Suprapubic skin (tissue), 4 donors: Measurements from ENCODE around the gene FLT1. TPM values are rescaled to one million over a fixed set of nuclear protein-coding genes. Genes with fewer than 3 reads are reported as not detected.

Source experiments
- DNase-seq, 2 donors: peaks; one replicate each; pipeline ENCODE4 v3.0.0-alpha.2; 2019; ENCODE audit warnings: low spot score in 2 of 2
- H3K27ac ChIP-seq: fragments of 200-600 bp; sonication (generic); one replicate; pipeline ENCODE4 v1.5.1; 2019
- H3K27me3 ChIP-seq: fragments of 200-600 bp; sonication (generic); one replicate; pipeline ENCODE4 v1.5.1; 2019
- H3K36me3 ChIP-seq: fragments of 200-600 bp; sonication (generic); one replicate; pipeline ENCODE4 v1.5.1; 2019
- H3K4me1 ChIP-seq: fragments of 200-600 bp; sonication (generic); one replicate; pipeline ENCODE4 v1.5.1; 2019
- H3K4me3 ChIP-seq: fragments of 200-600 bp; sonication (generic); one replicate; pipeline ENCODE4 v1.5.1; 2019; ENCODE audit warnings: mild to moderate bottlenecking
- H3K9me3 ChIP-seq: fragments of 200-600 bp; sonication (generic); one replicate; pipeline ENCODE4 v1.5.1; 2019
- CTCF ChIP-seq, 2 donors: fragments of 200-600 bp in 1 of 2; fragments of 450-650 bp in 1 of 2; sonication (generic) in 1 of 2; IDR thresholded peaks; one replicate each; pipeline ENCODE4 v1.5.1; 2016 to 2019; ENCODE audit warnings: antibody characterized with exemption in 2 of 2, mild to moderate bottlenecking in 1 of 2, moderate library complexity in 1 of 2
- EP300 ChIP-seq: sonication (generic); formaldehyde crosslinking; IDR thresholded peaks from one replicate; pipeline ENCODE4 v1.6.1; 2017; ENCODE audit warnings: antibody characterized with exemption
- POLR2A ChIP-seq, 2 donors: fragments of 450-650 bp; IDR thresholded peaks; one replicate each; pipeline ENCODE4 v1.6.1; 2017; ENCODE audit warnings: antibody characterized with exemption in 2 of 2, mild to moderate bottlenecking in 2 of 2, moderate library complexity in 2 of 2
- POLR2AphosphoS5 ChIP-seq, 3 donors: sonication (generic); formaldehyde crosslinking; IDR thresholded peaks; one replicate each; pipeline ENCODE4 v1.6.1; 2017; ENCODE audit warnings: antibody characterized with exemption in 3 of 3
- WGBS: methylation state at CpG from one replicate; pipeline ENCODE4 v1.1.5; 2018; 5-methylcytosine and 5-hydroxymethylcytosine counted together
- total RNA-seq, 4 donors: library from RNA; depleted of rRNA; stranded (reverse); fragments of >200 nt; gene quantifications; one replicate each; pipeline ENCODE4 v1.1.0, GENCODE V29; 2016

FLT1 gene
- total RNA-seq, 4 donors from 2014 or later, result 3.8 to 14.2 (median 6.8) TPM

GRCh38 chr13:28496188-28496564, 1.2 kb upstream of the FLT1 start:
- H3K27me3 ChIP-seq, result peaks cover 56% of the 10 kb centered on the region
- H3K9me3 ChIP-seq, result no peaks in the 10 kb centered on the region
- no peaks in the 10 kb centered on the region for H3K36me3 ChIP-seq
- DNase-seq, result no peak
- TF ChIP-seq CTCF (IDR thresholded peaks at IDR 0.05) (no peak), POLR2A (IDR thresholded peaks at IDR 0.05) (no peak), EP300 (no peak), POLR2AphosphoS5 (IDR thresholded peaks at IDR 0.05) (no peak)
- no peak overlapping the region for H3K27ac ChIP-seq
- peaks cover 27% of the 10 kb centered on the region for H3K4me1 ChIP-seq
- 51% methylated on average over 10 of the region's 10 CpGs for WGBS
- H3K4me3 ChIP-seq, result no peak overlapping the region

- peaks cover 27% of the 10 kb centered on the region for H3K4me1 ChIP-seq
- H3K27me3 ChIP-seq, result peaks cover 61% of the 10 kb centered on the region
- no peak for DNase-seq
- TF ChIP-seq EP300 (no peak), POLR2A (IDR thresholded peaks at IDR 0.05) (no peak), POLR2AphosphoS5 (IDR thresholded peaks at IDR 0.05) (no peak), CTCF (IDR thresholded peaks at IDR 0.05) (no peak)
- peak overlapping the region; percentile 20 for H3K27ac ChIP-seq
- no peaks in the 10 kb centered on the region for H3K36me3 ChIP-seq
- 10% methylated on average over 25 of the region's 33 CpGs for WGBS
- H3K9me3 ChIP-seq, result no peaks in the 10 kb centered on the region
- peak overlapping the region; percentile 63 for H3K4me3 ChIP-seq
Observed at GRCh38 chr13:28495538-28496187, 735 bp upstream of the FLT1 start.

- Histone ChIP-seq H3K4me1 (peaks cover 27% of the 10 kb centered on the region), H3K4me3 (peak overlapping the region; percentile 63), H3K36me3 (no peaks in the 10 kb centered on the region), H3K27me3 (peaks cover 73% of the 10 kb centered on the region), H3K9me3 (no peaks in the 10 kb centered on the region), H3K27ac (peak overlapping the region; percentile 44)
- TF ChIP-seq CTCF (IDR thresholded peaks at IDR 0.05), result no peak
- no peak for TF ChIP-seq EP300
- no peak for TF ChIP-seq POLR2A (IDR thresholded peaks at IDR 0.05)
- TF ChIP-seq POLR2AphosphoS5 (IDR thresholded peaks at IDR 0.05), result no peak
- DNase-seq, result no peak
- WGBS, result no CpG with 5 or more reads among the region's 30 CpGs
Observed at GRCh38 chr13:28494504-28494777, 487 bp downstream of the FLT1 start.

- TF ChIP-seq CTCF (IDR thresholded peaks at IDR 0.05), result no peak
- no peak for TF ChIP-seq EP300
- no peak for TF ChIP-seq POLR2AphosphoS5 (IDR thresholded peaks at IDR 0.05)
- Histone ChIP-seq H3K4me3 (peak overlapping the region; percentile 63), H3K27me3 (peaks cover 78% of the 10 kb centered on the region), H3K36me3 (no peaks in the 10 kb centered on the region), H3K9me3 (no peaks in the 10 kb centered on the region), H3K27ac (peak overlapping the region; percentile 44), H3K4me1 (peaks cover 27% of the 10 kb centered on the region)
- no peak for DNase-seq
- 6% methylated on average over 16 of the region's 60 CpGs for WGBS
Observed at GRCh38 chr13:28493740-28494503, 1.0 kb downstream of the FLT1 start.

- Histone ChIP-seq H3K4me1 (peaks cover 27% of the 10 kb centered on the region), H3K4me3 (peak overlapping the region; percentile 63), H3K27me3 (peaks cover 87% of the 10 kb centered on the region), H3K9me3 (no peaks in the 10 kb centered on the region), H3K27ac (no peak overlapping the region), H3K36me3 (no peaks in the 10 kb centered on the region)
- TF ChIP-seq EP300 (no peak), CTCF (IDR thresholded peaks at IDR 0.05) (no peak), POLR2A (IDR thresholded peaks at IDR 0.05) (no peak), POLR2AphosphoS5 (IDR thresholded peaks at IDR 0.05) (no peak)
- DNase-seq, result no peak
- WGBS, result 57% methylated on average over 10 of the region's 10 CpGs
Observed at GRCh38 chr13:28492569-28493367, 2.2 kb downstream of the FLT1 start.
